ENCODE results near the gene SKAP2. TPM values are rescaled to one million over a fixed set of nuclear protein-coding genes. Genes with fewer than 3 reads are reported as not detected.

Gene SKAP2
- total RNA-seq, 1 donor from 2014 or later = 8.0 TPM

GRCh38 chr7:26630361-26630760 lies 234.0 kb downstream of the SKAP2 start:
- DNase-seq (ENCODE audit: missing footprints) (no peak), ATAC-seq (no peak)
- intact Hi-C loops (cut with DNase I) = no loop called here

- intact Hi-C loops (cut with DNase I) = no loop called here
- ATAC-seq = no peak
- no peak for DNase-seq (ENCODE audit: missing footprints)
Measured at GRCh38 chr7:26629696-26630095, 234.7 kb downstream of the SKAP2 start.

DNA sequence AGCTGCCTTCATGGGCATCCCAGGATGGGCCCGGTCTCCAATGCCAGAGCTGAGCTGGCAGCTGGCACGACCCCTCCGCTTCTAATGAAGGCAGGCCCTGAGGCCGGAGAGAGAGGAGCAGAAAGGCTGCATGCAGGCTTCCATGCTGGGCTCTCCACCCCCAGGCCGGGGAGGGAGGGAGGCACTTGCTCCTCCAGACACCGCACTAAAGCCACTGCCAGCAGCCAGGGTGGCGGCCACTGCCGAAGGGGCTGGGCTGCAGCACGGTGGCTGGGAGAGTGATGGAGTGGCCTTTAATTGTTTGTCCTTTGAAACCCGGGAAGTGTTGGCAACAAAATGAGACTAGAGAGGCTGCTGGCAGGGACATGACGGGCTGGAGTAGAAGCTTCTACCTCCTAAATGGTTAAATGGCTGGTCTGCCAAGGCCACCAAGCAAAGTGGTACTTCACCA lies 236.5 kb downstream of the SKAP2 start:
- ATAC-seq (peak; percentile 65), DNase-seq (ENCODE audit: missing footprints) (no peak)
- intact Hi-C loops (cut with DNase I) = no loop called here

DNA sequence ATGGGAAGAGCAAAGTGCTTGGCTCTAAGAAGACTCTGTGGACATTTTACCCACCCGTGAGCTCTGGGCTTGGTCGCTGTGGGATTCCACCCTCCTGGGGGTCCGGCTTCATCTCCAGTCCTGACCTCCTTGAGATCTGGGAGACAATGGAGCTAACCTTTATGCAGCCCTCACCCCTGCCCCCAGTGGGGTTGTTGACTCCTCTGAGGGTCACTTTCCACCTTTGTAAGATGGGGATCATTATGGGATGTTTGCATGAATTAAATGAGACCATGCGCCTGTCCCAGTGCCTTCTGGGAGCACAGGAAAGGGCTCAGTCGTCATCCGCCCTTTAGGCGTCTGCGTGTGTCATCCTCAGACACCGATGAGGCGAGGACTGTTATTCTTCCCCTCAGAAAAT lies 237.2 kb downstream of the SKAP2 start:
- no peak for DNase-seq (ENCODE audit: missing footprints)
- intact Hi-C loops (cut with DNase I) = no loop called here
- no peak for ATAC-seq

- intact Hi-C loops (cut with DNase I) = no loop called here
- ATAC-seq (no peak), DNase-seq (ENCODE audit: missing footprints) (no peak)
Measured at GRCh38 chr7:26626687-26627086, 237.7 kb downstream of the SKAP2 start.

DNA sequence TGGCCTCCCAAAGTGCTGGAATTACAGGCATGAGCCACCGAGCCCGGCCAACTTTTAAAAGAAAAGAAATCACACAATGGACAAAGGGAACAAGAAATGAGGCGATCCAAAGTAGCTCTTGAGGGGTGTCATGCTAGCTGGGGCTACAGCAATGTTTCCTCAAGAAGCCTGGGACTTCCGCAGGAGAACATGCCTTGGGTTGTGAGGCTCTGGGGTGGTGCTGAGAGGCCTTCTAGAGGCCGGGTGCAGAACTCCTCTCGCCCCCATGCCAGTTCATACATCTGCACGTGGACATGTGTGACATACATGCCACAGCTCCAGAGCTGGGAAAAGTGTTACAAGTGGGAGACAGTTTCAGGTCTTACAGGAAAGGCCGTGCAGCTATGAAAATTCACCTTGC lies 238.2 kb downstream of the SKAP2 start:
- DNase-seq (ENCODE audit: missing footprints) = no peak
- ATAC-seq = no peak
- intact Hi-C loops (cut with DNase I) = no loop called here

DNA sequence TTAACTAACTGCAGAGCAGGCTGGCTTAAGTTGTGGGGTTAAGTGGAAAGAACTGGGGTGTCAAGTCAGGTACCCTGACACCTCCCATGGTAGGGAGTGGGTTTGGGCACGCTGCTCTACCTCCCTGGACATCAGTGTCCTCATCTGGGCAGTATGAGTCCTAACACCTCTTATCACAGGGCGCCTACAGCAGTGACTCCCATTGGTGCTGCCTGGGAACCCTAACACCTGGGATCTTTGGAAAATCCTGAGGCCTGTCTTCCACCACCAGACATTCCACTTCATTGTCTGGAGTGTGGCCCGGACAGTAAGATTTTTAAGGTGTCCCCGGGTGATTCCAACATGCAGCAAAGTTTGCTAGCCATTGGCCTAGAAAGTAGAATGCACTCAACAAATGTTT lies 239.1 kb downstream of the SKAP2 start:
- DNase-seq (ENCODE audit: missing footprints) (no peak), ATAC-seq (no peak)
- intact Hi-C loops (cut with DNase I) = no loop called here

DNA sequence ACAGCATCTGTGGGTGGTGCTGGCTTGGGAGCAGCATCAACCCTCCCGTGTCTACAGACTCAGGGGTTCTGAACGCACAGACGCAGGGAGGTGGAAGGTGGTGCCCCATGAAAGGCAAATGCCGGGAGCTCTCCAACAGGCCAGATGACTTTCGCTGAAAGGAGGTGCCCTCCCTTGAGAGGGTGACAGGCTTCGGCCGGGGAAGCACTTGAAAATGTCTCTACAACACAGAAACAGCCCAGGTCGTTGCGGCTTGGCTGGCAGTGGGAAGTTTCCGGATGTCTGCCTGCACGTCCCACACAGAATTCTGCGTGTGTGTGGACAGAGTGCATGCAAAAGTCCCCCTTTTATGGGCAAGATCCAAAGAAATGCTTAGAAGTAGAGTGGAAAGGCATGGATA lies 239.6 kb downstream of the SKAP2 start:
- DNase-seq (ENCODE audit: missing footprints) (no peak), ATAC-seq (no peak)
- intact Hi-C loops (cut with DNase I) = no loop called here

GRCh38 chr7:26624431-26624830 lies 240.0 kb downstream of the SKAP2 start:
- ATAC-seq (no peak), DNase-seq (ENCODE audit: missing footprints) (no peak)
- intact Hi-C loops (cut with DNase I) = no loop called here

DNA sequence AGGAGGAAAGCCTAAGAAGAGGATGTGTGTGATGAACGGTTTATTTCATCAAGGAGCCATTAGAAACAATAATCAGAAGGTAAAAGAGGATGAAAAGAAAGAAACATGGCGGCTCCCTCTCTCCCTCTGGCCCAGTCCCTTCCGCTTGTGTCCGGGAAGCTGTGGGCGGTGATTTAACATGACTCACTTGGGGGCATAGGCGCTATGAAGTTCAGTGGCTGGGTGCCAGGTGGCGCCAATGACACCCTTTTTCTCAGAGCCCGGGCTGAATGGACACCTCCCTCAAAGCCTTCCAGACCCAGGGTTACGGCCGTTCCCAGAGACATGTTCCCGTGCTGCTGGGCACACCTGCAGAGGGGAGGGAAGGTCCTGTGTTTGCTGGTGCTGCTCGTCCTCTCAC lies 244.0 kb downstream of the SKAP2 start:
- intact Hi-C loops (cut with DNase I) = no loop called here
- ATAC-seq (no peak), DNase-seq (ENCODE audit: missing footprints) (no peak)

GRCh38 chr7:26619348-26619984 lies 244.9 kb downstream of the SKAP2 start:
- intact Hi-C loops (cut with DNase I) = no loop called here
- no peak for DNase-seq (ENCODE audit: missing footprints)
- ATAC-seq = no peak

GRCh38 chr7:26618898-26619297 lies 245.5 kb downstream of the SKAP2 start:
- intact Hi-C loops (cut with DNase I) = no loop called here
- DNase-seq (ENCODE audit: missing footprints) (no peak), ATAC-seq (no peak)

GRCh38 chr7:26618449-26618848 lies 245.9 kb downstream of the SKAP2 start:
- DNase-seq (ENCODE audit: missing footprints) (no peak), ATAC-seq (no peak)
- intact Hi-C loops (cut with DNase I) = no loop called here

Other genes with a start within 250 kb of the SKAP2 start
- not detected for gene HOXA1, start 231.4 kb upstream of the SKAP2 start, total RNA-seq
- 0.14 TPM for gene HOXA2, start 238.1 kb upstream of the SKAP2 start, total RNA-seq